HL-60 (cell line): ENCODE results near the gene AIF1L.

Source experiments
- DNase-seq, 2 experiments: peaks; one replicate each; pipeline ENCODE4 v3.0.0-alpha.2; 2010 to 2020; ENCODE audit warnings: low read depth in 1 of 2, low spot score in 1 of 2
- H3K27ac ChIP-seq: fragments of 250-450 bp; sonication (Bioruptor Pico); replicated peaks from 2 replicates; pipeline ENCODE4 v1.5.1; 2020; ENCODE audit warnings: mild to moderate bottlenecking, moderate library complexity
- H3K27me3 ChIP-seq: fragments of 250-450 bp; sonication (Bioruptor Pico); 2 replicates; pipeline ENCODE4 v1.5.1; 2021; ENCODE audit warnings: mild to moderate bottlenecking, moderate library complexity; ENCODE audit not compliant: insufficient read depth, poor library complexity, severe bottlenecking
- H3K4me3 ChIP-seq: replicated peaks from 2 replicates; pipeline ENCODE4 v1.5.1; 2011; ENCODE audit warnings: mild to moderate bottlenecking, control low read depth, low read length; ENCODE audit not compliant: insufficient read depth
- GABPA ChIP-seq: IDR thresholded peaks from 2 replicates; pipeline ENCODE4 v1.6.1; 2012; ENCODE audit warnings: low read depth
- POLR2AphosphoS5 ChIP-seq: IDR thresholded peaks from 2 replicates; pipeline ENCODE4 v1.6.1; 2012; ENCODE audit warnings: low read depth
- SPI1 ChIP-seq: IDR thresholded peaks from 2 replicates; pipeline ENCODE4 v1.6.1; 2012; ENCODE audit warnings: low read depth, mild to moderate bottlenecking, borderline replicate concordance
- TF ChIP-seq, protein P1 (sequence below): IDR thresholded peaks from one replicate; pipeline ENCODE4 v1.5.1; 2011; ENCODE audit warnings: low read length, control low read depth, inconsistent platforms; ENCODE audit not compliant: insufficient read depth
- TF ChIP-seq, protein P2 (sequence below): IDR thresholded peaks from 2 replicates; pipeline ENCODE4 v1.6.1; 2012; ENCODE audit warnings: low read depth; ENCODE audit not compliant: insufficient replicate concordance

The AIF1L gene

DNA sequence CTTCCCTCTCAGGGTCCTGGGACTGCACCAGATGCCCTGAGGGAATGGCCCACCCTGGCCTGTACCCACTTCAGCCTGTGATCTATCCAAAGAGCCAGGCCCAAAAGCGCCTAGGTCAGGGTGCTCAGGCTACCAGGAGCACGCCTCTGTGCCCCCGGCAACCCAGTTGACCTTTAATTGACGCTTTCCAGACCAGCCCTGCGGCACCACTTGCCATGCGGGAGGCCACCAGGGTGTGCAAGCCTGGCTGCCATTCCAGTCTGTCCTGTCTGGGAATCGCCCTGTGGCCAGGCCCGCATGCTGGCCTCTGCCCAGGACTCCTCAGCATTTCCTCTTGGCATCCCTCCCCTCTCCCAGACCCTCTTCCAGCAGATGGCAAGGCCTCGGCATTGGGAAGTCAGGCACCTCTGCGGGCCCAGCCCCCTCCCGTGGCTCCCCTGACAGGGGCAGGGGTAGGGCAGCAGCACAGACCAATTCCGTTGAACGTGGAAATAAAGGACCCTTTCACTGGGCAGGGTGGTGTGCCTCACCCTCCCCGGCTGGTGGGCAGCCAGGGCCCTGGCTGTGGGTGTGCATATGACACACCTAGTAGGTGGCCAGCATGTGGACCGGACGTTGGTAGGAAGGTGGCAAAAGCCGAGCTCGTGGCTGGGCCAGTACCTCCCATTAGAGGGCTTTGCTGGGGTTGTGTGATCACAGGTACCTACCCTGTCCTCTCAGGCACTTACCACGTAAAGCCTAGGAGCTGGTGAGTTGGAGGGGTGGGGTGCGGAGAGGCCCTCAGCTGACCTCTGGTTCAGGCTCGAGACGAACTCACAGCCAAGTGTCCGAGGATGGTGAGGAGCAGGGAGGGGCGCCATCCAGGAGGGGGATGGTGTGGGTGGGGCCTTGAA, 3.5 kb upstream of the AIF1L start:
- H3K4me3 ChIP-seq = no peak overlapping the region
- no peak for DNase-seq
- TF ChIP-seq, protein P1, sequence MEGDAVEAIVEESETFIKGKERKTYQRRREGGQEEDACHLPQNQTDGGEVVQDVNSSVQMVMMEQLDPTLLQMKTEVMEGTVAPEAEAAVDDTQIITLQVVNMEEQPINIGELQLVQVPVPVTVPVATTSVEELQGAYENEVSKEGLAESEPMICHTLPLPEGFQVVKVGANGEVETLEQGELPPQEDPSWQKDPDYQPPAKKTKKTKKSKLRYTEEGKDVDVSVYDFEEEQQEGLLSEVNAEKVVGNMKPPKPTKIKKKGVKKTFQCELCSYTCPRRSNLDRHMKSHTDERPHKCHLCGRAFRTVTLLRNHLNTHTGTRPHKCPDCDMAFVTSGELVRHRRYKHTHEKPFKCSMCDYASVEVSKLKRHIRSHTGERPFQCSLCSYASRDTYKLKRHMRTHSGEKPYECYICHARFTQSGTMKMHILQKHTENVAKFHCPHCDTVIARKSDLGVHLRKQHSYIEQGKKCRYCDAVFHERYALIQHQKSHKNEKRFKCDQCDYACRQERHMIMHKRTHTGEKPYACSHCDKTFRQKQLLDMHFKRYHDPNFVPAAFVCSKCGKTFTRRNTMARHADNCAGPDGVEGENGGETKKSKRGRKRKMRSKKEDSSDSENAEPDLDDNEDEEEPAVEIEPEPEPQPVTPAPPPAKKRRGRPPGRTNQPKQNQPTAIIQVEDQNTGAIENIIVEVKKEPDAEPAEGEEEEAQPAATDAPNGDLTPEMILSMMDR = no peak
- no peak for TF ChIP-seq SPI1
- TF ChIP-seq, protein P2, sequence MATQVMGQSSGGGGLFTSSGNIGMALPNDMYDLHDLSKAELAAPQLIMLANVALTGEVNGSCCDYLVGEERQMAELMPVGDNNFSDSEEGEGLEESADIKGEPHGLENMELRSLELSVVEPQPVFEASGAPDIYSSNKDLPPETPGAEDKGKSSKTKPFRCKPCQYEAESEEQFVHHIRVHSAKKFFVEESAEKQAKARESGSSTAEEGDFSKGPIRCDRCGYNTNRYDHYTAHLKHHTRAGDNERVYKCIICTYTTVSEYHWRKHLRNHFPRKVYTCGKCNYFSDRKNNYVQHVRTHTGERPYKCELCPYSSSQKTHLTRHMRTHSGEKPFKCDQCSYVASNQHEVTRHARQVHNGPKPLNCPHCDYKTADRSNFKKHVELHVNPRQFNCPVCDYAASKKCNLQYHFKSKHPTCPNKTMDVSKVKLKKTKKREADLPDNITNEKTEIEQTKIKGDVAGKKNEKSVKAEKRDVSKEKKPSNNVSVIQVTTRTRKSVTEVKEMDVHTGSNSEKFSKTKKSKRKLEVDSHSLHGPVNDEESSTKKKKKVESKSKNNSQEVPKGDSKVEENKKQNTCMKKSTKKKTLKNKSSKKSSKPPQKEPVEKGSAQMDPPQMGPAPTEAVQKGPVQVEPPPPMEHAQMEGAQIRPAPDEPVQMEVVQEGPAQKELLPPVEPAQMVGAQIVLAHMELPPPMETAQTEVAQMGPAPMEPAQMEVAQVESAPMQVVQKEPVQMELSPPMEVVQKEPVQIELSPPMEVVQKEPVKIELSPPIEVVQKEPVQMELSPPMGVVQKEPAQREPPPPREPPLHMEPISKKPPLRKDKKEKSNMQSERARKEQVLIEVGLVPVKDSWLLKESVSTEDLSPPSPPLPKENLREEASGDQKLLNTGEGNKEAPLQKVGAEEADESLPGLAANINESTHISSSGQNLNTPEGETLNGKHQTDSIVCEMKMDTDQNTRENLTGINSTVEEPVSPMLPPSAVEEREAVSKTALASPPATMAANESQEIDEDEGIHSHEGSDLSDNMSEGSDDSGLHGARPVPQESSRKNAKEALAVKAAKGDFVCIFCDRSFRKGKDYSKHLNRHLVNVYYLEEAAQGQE = no peak
- TF ChIP-seq POLR2AphosphoS5 = no peak
- TF ChIP-seq GABPA = no peak
- peaks cover 31% of the 10 kb centered on the region for H3K27me3 ChIP-seq
- no peak overlapping the region for H3K27ac ChIP-seq

DNA sequence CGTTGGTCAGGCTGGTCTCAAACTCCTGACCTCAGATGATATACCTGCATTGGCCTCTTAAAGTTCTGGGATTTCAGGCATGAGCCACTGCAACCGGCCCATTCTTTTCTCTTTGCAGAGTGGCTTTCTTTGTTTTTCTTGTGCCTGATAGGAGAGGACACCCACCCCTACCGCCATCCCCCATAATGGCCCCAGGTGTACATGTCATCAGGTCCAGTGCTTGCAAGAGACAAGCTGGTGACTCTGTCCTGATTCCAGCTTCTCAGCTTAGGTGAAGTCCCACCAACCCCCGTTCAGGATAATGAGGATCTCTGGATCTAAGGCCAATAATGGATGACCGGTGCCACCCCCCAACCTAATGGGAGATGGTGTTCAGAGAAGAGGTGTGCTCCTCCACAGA, 2.3 kb upstream of the AIF1L start:
- H3K27ac ChIP-seq = no peak overlapping the region
- H3K4me3 ChIP-seq = no peak overlapping the region
- no peak for DNase-seq
- peaks cover 32% of the 10 kb centered on the region for H3K27me3 ChIP-seq
- TF ChIP-seq, protein P1 = no peak
- TF ChIP-seq SPI1 (no peak), GABPA (no peak), POLR2AphosphoS5 (no peak)
- TF ChIP-seq, protein P2 = no peak

DNA sequence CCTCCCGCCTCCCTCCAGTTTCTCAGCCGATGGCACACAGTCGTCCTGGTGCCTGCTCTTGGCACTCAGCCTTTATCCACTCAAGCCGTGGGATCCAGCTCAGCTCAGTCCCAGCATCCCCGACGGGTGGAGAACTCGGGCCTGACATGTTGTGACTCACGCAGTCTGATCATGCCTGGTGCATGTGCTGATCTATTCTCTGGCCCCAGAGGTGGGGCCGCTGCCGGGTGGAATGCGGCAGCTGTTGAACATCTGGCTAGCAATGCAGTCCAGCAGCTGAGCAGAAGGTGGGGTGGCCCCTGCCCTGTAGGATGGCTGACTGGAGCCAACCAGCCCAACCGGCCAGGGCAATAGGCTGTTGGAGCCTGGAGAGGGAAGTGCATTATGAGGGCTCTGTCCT, 1.7 kb upstream of the AIF1L start:
- no peak for DNase-seq
- Histone ChIP-seq H3K4me3 (no peak overlapping the region), H3K27me3 (peaks cover 32% of the 10 kb centered on the region), H3K27ac (no peak overlapping the region)
- TF ChIP-seq, protein P2 = no peak
- TF ChIP-seq GABPA (no peak), POLR2AphosphoS5 (no peak), SPI1 (no peak)
- TF ChIP-seq, protein P1 = no peak
